ENCODE results near the gene MOGAT3. TPM values are rescaled to one million over a fixed set of nuclear protein-coding genes. Genes with fewer than 3 reads are reported as not detected.
"Not testable (repeated sequence)": the region's sequence is repeated elsewhere in the genome, so short reads cannot be mapped to it uniquely, and the experiment has no call there.

MOGAT3 gene
- total RNA-seq, 2 donors from 2014 or later, result not detected

DNA sequence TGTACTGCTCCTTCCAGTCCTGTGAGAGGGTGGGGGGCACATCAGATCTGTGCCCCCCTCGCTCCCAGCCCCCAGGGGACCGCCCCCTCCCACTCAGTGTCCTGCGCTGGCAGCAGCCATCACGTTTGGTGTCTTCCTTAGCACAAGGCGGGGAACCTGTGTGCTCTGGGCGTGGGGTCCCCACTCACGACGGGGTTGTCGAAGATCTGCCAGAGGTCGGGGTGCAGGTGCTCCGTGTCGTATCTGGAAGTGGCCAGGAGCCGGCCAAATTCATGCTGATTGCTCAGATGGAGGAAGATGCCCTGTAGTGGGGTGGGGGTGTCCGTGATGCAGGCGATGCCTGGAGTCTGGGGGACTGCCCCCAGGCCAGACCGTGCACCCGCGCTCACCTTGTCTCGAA lies 9.3 kb upstream of the MOGAT3 start:
- ATAC-seq, result no peak
- DNase-seq, result no peak
- intact Hi-C loops (cut with DNase I), result no loop called here

GRCh38 chr7:101208794-101209193 lies 8.0 kb upstream of the MOGAT3 start:
- intact Hi-C loops (cut with DNase I), result no loop called here
- no peak for ATAC-seq
- DNase-seq, result no peak

- intact Hi-C loops (cut with DNase I), result no loop called here
- ATAC-seq (no peak), DNase-seq (no peak)
These were observed 6.6 kb upstream of the MOGAT3 start for GRCh38 chr7:101207459-101207858.

GRCh38 chr7:101206665-101207042 lies 5.8 kb upstream of the MOGAT3 start:
- no peak for DNase-seq
- intact Hi-C loops (cut with DNase I), result no loop called here
- ATAC-seq, result no peak

- no peak for ATAC-seq
- intact Hi-C loops (cut with DNase I), result no loop called here
These were observed 5.2 kb upstream of the MOGAT3 start for GRCh38 chr7:101205901-101206664.

DNA sequence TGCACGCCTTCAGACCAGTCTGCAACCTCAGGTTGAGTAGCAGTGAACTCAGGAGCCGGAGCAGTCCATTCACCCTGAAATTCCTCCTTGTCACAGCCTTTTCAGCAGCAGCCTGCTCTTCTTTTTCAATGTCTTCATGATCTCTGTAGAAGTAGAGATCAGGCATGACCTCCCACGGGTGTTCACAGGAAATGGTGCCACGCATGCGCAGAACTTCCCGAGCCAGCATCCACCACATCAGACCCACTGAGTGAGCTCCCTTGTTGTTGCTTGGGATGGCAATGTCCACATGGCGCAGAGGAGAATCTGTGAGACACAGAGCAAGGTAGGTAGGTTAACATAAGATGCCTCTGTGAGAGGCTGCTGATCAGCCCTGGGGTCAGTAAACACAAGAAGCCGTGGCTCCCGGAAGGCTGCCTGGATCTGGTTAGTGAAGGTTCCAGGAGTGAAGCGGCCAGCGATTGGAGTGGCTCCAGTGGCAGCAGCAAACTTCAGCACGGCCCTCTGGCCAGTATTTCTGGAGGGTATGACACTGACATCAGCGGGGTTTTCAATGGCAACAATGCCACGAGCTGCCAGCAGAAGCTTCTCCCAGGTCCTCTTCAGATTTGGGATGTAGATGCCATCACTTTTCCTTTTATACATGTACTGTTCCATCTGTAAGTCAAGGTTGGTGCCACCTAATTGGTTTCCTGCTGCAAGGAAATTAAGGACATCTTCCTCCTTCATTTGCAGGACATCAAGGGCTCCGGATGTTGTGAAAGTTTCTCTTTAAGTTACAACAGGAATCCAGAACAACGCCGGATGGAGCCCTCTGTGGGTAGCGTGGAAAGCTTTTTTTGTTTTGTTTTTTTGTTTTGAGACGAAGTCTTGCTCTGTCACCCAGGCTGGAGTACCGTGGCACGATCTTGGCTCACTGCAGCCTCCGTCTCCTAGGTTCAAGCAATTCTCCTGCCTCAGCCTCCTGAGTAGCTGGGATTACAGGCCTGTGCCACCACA lies 3.2 kb upstream of the MOGAT3 start:
- DNase-seq; ATAC-seq; intact Hi-C loops (cut with DNase I): not testable (repeated sequence)

More at GRCh38 chr7:101205901-101206664, 5.2 kb upstream of the MOGAT3 start:
- DNase-seq, result no peak

- no peak for DNase-seq
- no peak for ATAC-seq
- intact Hi-C loops (cut with DNase I), result no loop called here
These were observed 1.7 kb upstream of the MOGAT3 start for GRCh38 chr7:101202603-101202918.

GRCh38 chr7:101201695-101202602 lies 1.1 kb upstream of the MOGAT3 start:
- ATAC-seq, result peak in 1 of 2 donors; percentile 30
- intact Hi-C loops (cut with DNase I), result no loop called here
- DNase-seq, result no peak

- intact Hi-C loops (cut with DNase I), result no loop called here
- no peak for DNase-seq
- no peak for ATAC-seq
These were observed 353 bp downstream of the MOGAT3 start for GRCh38 chr7:101200504-101200861.

GRCh38 chr7:101199522-101199921 lies 1.3 kb downstream of the MOGAT3 start:
- DNase-seq; ATAC-seq; intact Hi-C loops (cut with DNase I): not testable (repeated sequence)

DNA sequence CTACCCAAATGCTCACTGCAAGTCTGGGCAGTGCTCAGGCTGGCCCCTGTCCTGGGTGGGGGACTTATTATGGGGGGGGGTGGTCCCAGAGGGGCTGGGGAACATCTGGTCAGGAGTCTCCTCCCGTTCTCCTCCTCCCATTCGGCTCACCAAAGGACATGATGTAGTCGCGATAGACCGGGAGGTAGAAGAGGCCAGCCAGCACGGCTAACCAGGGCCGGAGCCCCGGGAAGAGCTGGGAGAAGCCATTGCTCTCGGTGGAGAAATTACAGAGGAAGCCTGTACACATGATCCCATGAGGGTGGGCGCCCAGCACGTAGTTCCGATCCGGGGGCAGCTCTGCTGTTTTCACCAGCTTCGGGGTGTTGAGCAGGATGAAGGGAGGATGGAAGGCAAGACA lies 2.4 kb downstream of the MOGAT3 start:
- DNase-seq, result no peak
- intact Hi-C loops (cut with DNase I), result no loop called here
- no peak for ATAC-seq

DNA sequence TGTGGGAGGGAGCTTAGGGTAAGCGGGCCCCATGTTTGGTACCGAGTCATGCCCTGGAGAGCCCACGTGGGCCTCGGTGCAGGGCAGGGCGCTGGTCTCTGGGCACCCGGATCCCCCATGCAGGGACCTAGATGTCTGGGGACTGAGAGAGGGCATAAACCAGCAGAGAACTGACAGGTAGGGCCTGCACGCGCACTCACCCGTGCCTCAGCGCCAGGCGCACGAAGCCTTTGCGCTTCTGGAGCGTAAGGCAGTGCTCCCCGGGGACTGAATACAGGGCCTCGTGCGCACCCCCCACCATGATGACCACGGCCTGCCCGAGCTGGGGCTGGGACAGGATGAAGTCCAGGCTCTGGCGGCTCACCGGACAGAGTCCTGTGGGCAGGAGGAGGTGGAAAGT lies 2.8 kb downstream of the MOGAT3 start:
- ATAC-seq (no peak), DNase-seq (no peak)
- intact Hi-C loops (cut with DNase I), result no loop called here

- intact Hi-C loops (cut with DNase I), result no loop called here
- DNase-seq (no peak), ATAC-seq (no peak)
These were observed 5.0 kb downstream of the MOGAT3 start for GRCh38 chr7:101195884-101196283.

- intact Hi-C loops (cut with DNase I), result no loop called here
- ATAC-seq (no peak), DNase-seq (no peak)
These were observed 11.7 kb downstream of the MOGAT3 start for GRCh38 chr7:101189109-101189508.

DNA sequence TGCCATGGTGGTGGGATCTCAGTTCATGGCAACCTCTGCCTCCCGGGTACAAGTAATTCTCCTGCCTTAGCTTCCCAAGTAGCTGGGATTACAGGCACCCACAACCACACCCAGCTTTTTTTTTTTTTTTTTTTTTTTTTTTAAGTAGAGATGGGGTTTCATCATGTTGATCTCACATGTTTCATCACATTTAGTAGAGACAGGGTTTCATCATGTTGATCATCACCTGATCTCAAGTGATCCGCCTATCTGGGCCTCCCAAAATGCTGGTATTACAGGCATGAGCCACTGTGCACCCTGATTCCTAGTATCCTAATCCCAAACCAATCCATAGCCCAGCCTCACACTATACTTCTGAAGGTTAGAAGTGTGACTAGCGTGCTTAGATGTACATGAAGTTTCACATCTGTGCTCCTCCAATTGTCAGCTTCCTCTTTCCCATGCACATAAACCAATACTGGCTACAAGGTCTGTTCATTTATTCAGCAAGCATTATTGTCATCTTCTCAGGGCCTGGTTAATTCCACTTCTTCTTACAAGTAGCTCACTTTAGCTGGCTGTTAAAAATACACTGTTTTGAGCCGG lies 13.9 kb downstream of the MOGAT3 start:
- intact Hi-C loops (cut with DNase I), result no loop called here

DNA sequence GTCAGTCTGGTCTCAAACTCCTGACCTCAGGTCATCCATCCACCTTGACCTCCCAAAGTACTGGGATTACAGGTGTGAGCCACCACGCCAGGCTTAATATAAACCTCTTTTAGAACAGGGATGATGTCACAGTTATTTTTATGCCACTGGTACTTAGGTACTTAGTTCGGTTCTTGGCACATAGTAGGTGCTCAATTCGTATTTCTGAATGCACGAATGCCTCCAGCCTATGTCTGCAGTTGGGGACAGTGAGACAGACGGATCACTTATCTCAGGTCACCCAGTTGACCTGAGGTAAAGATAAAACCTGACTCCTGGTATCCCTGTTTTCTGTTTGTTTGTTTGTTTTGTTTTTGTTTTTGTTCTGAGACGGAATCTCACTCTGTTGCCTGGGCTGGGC lies 14.6 kb downstream of the MOGAT3 start:
- ATAC-seq, result no peak
- intact Hi-C loops (cut with DNase I), result no loop called here
- DNase-seq, result no peak

More for the DNA sequence above, 13.9 kb downstream of the MOGAT3 start:
- DNase-seq, result no peak
- ATAC-seq, result no peak

DNA sequence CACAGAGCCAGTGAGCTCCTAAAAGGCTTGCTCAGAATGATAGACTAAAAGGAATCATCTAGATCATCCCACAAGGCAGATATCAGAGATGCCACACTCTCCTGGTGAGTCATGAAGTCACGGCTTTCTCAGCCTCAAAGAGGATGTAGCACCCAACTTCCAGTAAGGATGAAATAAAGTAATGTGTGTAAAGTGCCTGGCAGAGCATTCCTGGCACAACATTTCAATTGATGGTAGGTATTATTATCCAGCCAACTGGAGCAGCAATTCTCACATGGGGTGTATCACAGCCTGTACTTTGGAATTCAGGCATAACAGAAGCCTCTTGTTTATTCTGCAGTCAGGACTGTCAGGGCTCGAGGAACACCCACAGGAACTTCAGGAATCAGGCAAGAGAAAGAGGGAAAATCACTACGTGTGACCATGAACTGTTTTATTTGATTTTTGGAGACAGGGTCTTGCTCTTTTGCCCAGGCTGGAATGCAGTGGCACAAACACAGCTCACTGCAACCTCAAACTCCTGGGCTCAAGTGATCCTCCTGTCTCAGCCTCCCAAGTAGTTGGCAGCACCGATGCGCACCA lies 15.5 kb downstream of the MOGAT3 start:
- intact Hi-C loops (cut with DNase I), result no loop called here
- no peak for DNase-seq
- ATAC-seq, result no peak

- ATAC-seq (no peak), DNase-seq (no peak)
- intact Hi-C loops (cut with DNase I), result no loop called here
These were observed 20.6 kb downstream of the MOGAT3 start, which contains the start of gene NAT16 for GRCh38 chr7:101180130-101180755. TSS of gene NAT16 (minus strand) at chr7:101180293. CDS start at chr7:101174807, 5,486 bp downstream.

All from left cardiac atrium (tissue), 4 donors.